Measurements from ENCODE around the gene SRC.

The SRC gene

DNA sequence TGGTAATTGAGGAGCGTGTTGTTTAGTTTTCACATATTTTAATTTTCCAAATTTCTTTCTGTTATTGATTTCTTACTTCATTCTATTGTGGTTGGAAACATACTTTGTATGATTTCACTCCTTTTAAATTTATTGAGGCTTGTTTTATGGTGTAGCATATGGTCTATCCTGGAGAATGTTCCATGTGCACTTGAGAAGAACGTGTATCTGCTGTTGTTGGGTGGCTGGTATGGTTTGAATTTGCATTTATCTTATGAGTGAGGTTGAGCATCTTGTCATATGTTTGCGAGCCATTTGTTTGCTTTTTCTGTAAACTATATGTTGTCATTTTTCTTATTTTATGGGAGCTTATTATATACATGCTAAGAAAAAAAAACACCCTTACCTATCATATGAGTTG, 26.5 kb downstream of the SRC start:
- Histone ChIP-seq H3K79me2 (ENCODE audit: insufficient read depth, low read length) (no peaks in the 10 kb centered on the region), H3K9ac (ENCODE audit: low read length) (no peak overlapping the region), H3K4me2 (ENCODE audit: low read depth, low read length, poor library complexity, severe bottlenecking) (no peak overlapping the region), H3K9me2 (replicated peaks; ENCODE audit: insufficient read depth, low read length) (no peaks in the 10 kb centered on the region), H3K36me3 (ENCODE audit: low read length) (no peaks in the 10 kb centered on the region), H2AFZ (ENCODE audit: low read depth, low read length, severe bottlenecking) (no peak overlapping the region), H3F3A (ENCODE audit: insufficient read depth) (no peaks in the 10 kb centered on the region), H3K4me3 (ENCODE audit: insufficient read depth, low read length, poor library complexity, severe bottlenecking) (no peak overlapping the region), H3K27me3 (ENCODE audit: low read length) (no peaks in the 10 kb centered on the region), H3K9me3 (ENCODE audit: insufficient read depth, low read length) (no peaks in the 10 kb centered on the region; the same call in 1 of the 2 replicates), H4K20me1 (ENCODE audit: low read depth, low read length) (no peaks in the 10 kb centered on the region), H3K27ac (ENCODE audit: low read depth, low read length) (no peak overlapping the region)
- no peak for TF ChIP-seq EZH2phosphoT487 (conservative IDR thresholded peaks at IDR 0.05; ENCODE audit: low read length)
- TF ChIP-seq, protein P1, sequence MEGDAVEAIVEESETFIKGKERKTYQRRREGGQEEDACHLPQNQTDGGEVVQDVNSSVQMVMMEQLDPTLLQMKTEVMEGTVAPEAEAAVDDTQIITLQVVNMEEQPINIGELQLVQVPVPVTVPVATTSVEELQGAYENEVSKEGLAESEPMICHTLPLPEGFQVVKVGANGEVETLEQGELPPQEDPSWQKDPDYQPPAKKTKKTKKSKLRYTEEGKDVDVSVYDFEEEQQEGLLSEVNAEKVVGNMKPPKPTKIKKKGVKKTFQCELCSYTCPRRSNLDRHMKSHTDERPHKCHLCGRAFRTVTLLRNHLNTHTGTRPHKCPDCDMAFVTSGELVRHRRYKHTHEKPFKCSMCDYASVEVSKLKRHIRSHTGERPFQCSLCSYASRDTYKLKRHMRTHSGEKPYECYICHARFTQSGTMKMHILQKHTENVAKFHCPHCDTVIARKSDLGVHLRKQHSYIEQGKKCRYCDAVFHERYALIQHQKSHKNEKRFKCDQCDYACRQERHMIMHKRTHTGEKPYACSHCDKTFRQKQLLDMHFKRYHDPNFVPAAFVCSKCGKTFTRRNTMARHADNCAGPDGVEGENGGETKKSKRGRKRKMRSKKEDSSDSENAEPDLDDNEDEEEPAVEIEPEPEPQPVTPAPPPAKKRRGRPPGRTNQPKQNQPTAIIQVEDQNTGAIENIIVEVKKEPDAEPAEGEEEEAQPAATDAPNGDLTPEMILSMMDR (IDR thresholded peaks at IDR 0.05; ENCODE audit: insufficient read depth, low read length, poor library complexity, severe bottlenecking) = no peak

DNA sequence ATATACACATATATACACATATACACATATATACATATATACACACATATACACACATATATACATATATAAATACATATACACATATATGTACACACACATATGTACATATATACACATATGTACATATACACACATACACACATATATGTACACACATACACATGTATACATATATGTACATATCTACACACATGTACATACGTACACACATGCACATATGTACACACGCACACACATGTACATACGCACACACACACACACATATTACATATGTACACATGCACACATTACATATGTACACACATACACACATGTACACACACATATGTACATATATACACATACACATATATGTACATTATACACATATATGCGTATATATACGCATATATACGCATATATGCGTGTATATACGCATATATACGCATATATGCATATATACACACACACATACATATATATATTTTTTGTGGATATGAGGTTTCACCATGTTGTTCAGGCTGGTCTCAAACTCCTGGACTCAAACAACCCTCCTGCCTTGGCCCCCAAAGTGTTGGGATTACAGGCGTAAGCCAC, 27.2 kb downstream of the SRC start:
- no peak overlapping the region for H2AFZ ChIP-seq (ENCODE audit: low read depth, low read length, severe bottlenecking)
- TF ChIP-seq, protein P1 (IDR thresholded peaks at IDR 0.05; ENCODE audit: insufficient read depth, low read length, poor library complexity, severe bottlenecking) = no peak
- no peak for TF ChIP-seq EZH2phosphoT487 (conservative IDR thresholded peaks at IDR 0.05; ENCODE audit: low read length)
- H3K36me3 ChIP-seq (ENCODE audit: low read length) = no peaks in the 10 kb centered on the region
- no peak overlapping the region for H3K4me3 ChIP-seq (ENCODE audit: insufficient read depth, low read length, poor library complexity, severe bottlenecking)
- no peaks in the 10 kb centered on the region for H3K27me3 ChIP-seq (ENCODE audit: low read length)
- H3K27ac ChIP-seq (ENCODE audit: low read depth, low read length) = no peak overlapping the region
- H3K9ac ChIP-seq (ENCODE audit: low read length) = no peak overlapping the region
- no peaks in the 10 kb centered on the region for H3K9me2 ChIP-seq (replicated peaks; ENCODE audit: insufficient read depth, low read length)
- no peaks in the 10 kb centered on the region for H3K79me2 ChIP-seq (ENCODE audit: insufficient read depth, low read length)
- no peaks in the 10 kb centered on the region; the same call in 1 of the 2 replicates for H3K9me3 ChIP-seq (ENCODE audit: insufficient read depth, low read length)
- no peaks in the 10 kb centered on the region for H3F3A ChIP-seq (ENCODE audit: insufficient read depth)
- no peaks in the 10 kb centered on the region for H4K20me1 ChIP-seq (ENCODE audit: low read depth, low read length)
- no peak overlapping the region for H3K4me2 ChIP-seq (ENCODE audit: low read depth, low read length, poor library complexity, severe bottlenecking)

DNA sequence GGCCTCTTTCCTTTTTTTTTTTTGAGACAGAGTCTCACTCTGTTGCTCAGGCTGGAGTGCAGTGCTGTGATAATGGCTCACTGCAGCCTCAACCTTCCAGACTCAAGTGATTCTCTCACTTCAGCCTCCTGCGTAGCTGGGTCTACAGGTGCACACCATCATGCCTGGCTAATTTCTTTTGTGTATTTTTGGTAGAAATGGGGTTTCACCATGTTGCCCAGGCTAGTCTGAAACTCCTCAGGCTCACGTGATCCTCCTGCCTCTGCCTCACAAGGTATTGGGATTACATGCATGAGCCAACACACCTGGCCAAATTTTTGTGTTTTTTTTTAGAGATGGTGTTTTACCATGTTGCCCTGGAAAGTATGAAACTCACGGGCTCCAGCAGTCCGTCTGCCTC, 29.3 kb downstream of the SRC start:
- Histone ChIP-seq H3K4me2 (ENCODE audit: low read depth, low read length, poor library complexity, severe bottlenecking) (no peak overlapping the region), H3K27me3 (ENCODE audit: low read length) (no peaks in the 10 kb centered on the region), H4K20me1 (ENCODE audit: low read depth, low read length) (no peaks in the 10 kb centered on the region), H2AFZ (ENCODE audit: low read depth, low read length, severe bottlenecking) (no peak overlapping the region), H3K9me3 (ENCODE audit: insufficient read depth, low read length) (no peaks in the 10 kb centered on the region; the same call in 1 of the 2 replicates), H3F3A (ENCODE audit: insufficient read depth) (no peaks in the 10 kb centered on the region), H3K27ac (ENCODE audit: low read depth, low read length) (no peak overlapping the region), H3K79me2 (ENCODE audit: insufficient read depth, low read length) (no peaks in the 10 kb centered on the region), H3K9ac (ENCODE audit: low read length) (no peak overlapping the region), H3K9me2 (replicated peaks; ENCODE audit: insufficient read depth, low read length) (no peaks in the 10 kb centered on the region), H3K4me3 (ENCODE audit: insufficient read depth, low read length, poor library complexity, severe bottlenecking) (no peak overlapping the region), H3K36me3 (ENCODE audit: low read length) (no peaks in the 10 kb centered on the region)
- TF ChIP-seq, protein P1 (IDR thresholded peaks at IDR 0.05; ENCODE audit: insufficient read depth, low read length, poor library complexity, severe bottlenecking) = no peak
- no peak for TF ChIP-seq EZH2phosphoT487 (conservative IDR thresholded peaks at IDR 0.05; ENCODE audit: low read length)

All from SU-DHL-6 (cell line).